ENCODE results near the gene MBNL1.
A peak's percentile ranks its signal among the peaks of the same experiment; 100 is the strongest.

MBNL1 gene

DNA sequence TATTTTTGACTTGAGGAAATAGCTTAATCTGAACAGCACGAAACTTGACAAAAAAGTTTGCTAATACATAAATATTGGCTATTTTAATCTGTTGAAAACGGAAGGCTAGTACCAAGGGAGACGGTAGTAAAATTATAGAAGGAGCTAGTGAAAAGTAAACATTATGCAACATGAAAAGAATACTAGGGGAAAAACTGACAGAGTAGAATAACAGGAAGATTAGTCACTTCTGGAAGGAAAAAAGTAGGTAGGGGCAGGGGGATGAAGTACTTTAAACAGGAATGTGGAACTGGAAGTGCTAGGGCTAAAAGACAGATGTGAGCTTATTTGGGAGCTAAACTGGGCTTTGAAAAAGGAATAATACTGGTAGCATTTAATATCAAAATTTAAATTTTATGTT is 60.1 kb downstream of the MBNL1 start:
- no peak for TF ChIP-seq EZH2 (IDR thresholded peaks at IDR 0.05; ENCODE audit: borderline replicate concordance, low read depth, low read length, severe bottlenecking)
- TF ChIP-seq, protein P1, sequence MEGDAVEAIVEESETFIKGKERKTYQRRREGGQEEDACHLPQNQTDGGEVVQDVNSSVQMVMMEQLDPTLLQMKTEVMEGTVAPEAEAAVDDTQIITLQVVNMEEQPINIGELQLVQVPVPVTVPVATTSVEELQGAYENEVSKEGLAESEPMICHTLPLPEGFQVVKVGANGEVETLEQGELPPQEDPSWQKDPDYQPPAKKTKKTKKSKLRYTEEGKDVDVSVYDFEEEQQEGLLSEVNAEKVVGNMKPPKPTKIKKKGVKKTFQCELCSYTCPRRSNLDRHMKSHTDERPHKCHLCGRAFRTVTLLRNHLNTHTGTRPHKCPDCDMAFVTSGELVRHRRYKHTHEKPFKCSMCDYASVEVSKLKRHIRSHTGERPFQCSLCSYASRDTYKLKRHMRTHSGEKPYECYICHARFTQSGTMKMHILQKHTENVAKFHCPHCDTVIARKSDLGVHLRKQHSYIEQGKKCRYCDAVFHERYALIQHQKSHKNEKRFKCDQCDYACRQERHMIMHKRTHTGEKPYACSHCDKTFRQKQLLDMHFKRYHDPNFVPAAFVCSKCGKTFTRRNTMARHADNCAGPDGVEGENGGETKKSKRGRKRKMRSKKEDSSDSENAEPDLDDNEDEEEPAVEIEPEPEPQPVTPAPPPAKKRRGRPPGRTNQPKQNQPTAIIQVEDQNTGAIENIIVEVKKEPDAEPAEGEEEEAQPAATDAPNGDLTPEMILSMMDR (IDR thresholded peaks at IDR 0.05; ENCODE audit: borderline replicate concordance, extremely low read depth, low read length, poor library complexity, severe bottlenecking): no peak
- Histone ChIP-seq H3K4me3 (ENCODE audit: low read depth in 1 of 2, low read length in 2 of 2) (no peak overlapping the region), H3K36me3 (ENCODE audit: insufficient read depth, low read length) (peaks cover 35% of the 10 kb centered on the region), H3K9me3 (ENCODE audit: insufficient read depth, low read length, severe bottlenecking) (no peaks in the 10 kb centered on the region), H3K79me2 (ENCODE audit: insufficient read depth, low read length) (peaks cover 99% of the 10 kb centered on the region), H2AFZ (ENCODE audit: low read depth, low read length) (no peak overlapping the region), H4K20me1 (ENCODE audit: insufficient read depth, low read length) (peaks cover 69% of the 10 kb centered on the region), H3K4me1 (ENCODE audit: insufficient read depth, low read length) (0 out of 2 replicates have a peak, but pooled peaks cover 4% of the 10 kb centered on the region), H3K9ac (ENCODE audit: low read depth, low read length) (no peak overlapping the region), H3K27ac (ENCODE audit: low read length) (no peak overlapping the region), H3K4me2 (ENCODE audit: insufficient read depth, low read length) (no peak overlapping the region), H3K27me3 (ENCODE audit: insufficient read depth, low read length, poor library complexity) (no peaks in the 10 kb centered on the region)
- ATAC-seq (ENCODE audit: insufficient read depth, low read depth) (no peak), DNase-seq (no peak)

DNA sequence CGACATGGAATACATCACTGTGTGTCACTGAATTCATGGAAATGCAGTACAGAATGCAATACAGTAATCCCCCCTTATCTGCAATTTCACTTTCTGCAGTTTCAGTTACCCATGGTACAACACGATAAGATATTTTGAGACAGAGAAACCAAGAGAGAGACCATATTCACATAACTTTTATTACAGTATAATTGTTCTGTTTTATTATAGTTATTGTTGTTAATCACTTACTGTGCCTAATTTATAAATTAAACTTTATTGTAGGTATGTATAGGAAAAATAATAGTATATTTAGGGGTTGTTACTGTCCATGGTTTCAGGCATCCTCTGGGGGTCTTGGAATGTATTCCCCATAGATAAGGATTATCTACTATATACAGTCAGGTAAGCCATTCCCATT is 61.8 kb downstream of the MBNL1 start:
- no peak overlapping the region for H3K4me3 ChIP-seq (ENCODE audit: low read depth in 1 of 2, low read length in 2 of 2)
- H3K79me2 ChIP-seq (ENCODE audit: insufficient read depth, low read length): peaks cover 99% of the 10 kb centered on the region
- DNase-seq: no peak
- H3K27ac ChIP-seq (ENCODE audit: low read length): no peak overlapping the region
- no peak overlapping the region for H3K9ac ChIP-seq (ENCODE audit: low read depth, low read length)
- TF ChIP-seq, protein P1 (IDR thresholded peaks at IDR 0.05; ENCODE audit: borderline replicate concordance, extremely low read depth, low read length, poor library complexity, severe bottlenecking): no peak
- no peak for TF ChIP-seq EZH2 (IDR thresholded peaks at IDR 0.05; ENCODE audit: borderline replicate concordance, low read depth, low read length, severe bottlenecking)
- no peak for ATAC-seq (ENCODE audit: insufficient read depth, low read depth)
- no peaks in the 10 kb centered on the region for H3K9me3 ChIP-seq (ENCODE audit: insufficient read depth, low read length, severe bottlenecking)
- peaks cover 36% of the 10 kb centered on the region for H3K36me3 ChIP-seq (ENCODE audit: insufficient read depth, low read length)
- no peak overlapping the region for H2AFZ ChIP-seq (ENCODE audit: low read depth, low read length)
- H3K4me2 ChIP-seq (ENCODE audit: insufficient read depth, low read length): no peak overlapping the region
- H3K4me1 ChIP-seq (ENCODE audit: insufficient read depth, low read length): 0 out of 2 replicates have a peak, but pooled peaks cover 6% of the 10 kb centered on the region
- no peaks in the 10 kb centered on the region for H3K27me3 ChIP-seq (ENCODE audit: insufficient read depth, low read length, poor library complexity)
- H4K20me1 ChIP-seq (ENCODE audit: insufficient read depth, low read length): peaks cover 66% of the 10 kb centered on the region

DNA sequence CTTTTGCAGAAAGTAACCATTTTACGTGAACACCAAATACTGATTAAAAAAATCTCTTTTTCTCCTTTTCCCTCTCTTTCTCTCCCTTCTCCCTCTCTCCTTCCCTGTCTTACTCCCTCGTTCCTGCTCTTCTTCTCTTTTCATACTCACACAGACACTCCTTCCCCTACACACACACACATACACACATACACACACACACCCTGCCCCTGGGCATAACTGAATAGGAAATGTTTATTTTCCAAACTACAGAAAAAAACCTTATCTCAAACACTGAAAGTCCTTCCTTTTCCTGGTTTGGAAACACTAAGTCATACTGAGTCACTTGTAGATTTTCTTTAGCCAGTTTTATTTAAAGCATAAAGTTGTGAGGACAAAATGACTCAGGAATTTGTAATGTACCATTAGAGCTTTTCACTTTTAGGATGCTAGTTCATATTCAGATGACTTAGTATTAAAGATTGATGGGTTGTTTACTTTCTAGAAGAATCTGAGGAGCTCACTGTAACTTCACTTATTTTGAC is 62.4 kb downstream of the MBNL1 start:
- peaks cover 67% of the 10 kb centered on the region for H4K20me1 ChIP-seq (ENCODE audit: insufficient read depth, low read length)

More for the DNA sequence above, 62.4 kb downstream of the MBNL1 start:
- no peak overlapping the region for H3K4me2 ChIP-seq (ENCODE audit: insufficient read depth, low read length)
- peaks cover 99% of the 10 kb centered on the region for H3K79me2 ChIP-seq (ENCODE audit: insufficient read depth, low read length)
- TF ChIP-seq, protein P1 (IDR thresholded peaks at IDR 0.05; ENCODE audit: borderline replicate concordance, extremely low read depth, low read length, poor library complexity, severe bottlenecking): no peak
- no peak for TF ChIP-seq EZH2 (IDR thresholded peaks at IDR 0.05; ENCODE audit: borderline replicate concordance, low read depth, low read length, severe bottlenecking)
- DNase-seq: no peak
- peak overlapping the region; percentile 25; the same call in 1 of the 2 replicates for H3K27ac ChIP-seq (ENCODE audit: low read length)
- H3K36me3 ChIP-seq (ENCODE audit: insufficient read depth, low read length): peaks cover 36% of the 10 kb centered on the region
- H3K9ac ChIP-seq (ENCODE audit: low read depth, low read length): no peak overlapping the region
- H3K4me1 ChIP-seq (ENCODE audit: insufficient read depth, low read length): 0 out of 2 replicates have a peak, but pooled peaks cover 6% of the 10 kb centered on the region
- ATAC-seq (ENCODE audit: insufficient read depth, low read depth): no peak
- H3K4me3 ChIP-seq (ENCODE audit: low read depth in 1 of 2, low read length in 2 of 2): no peak overlapping the region
- no peak overlapping the region for H2AFZ ChIP-seq (ENCODE audit: low read depth, low read length)
- H3K9me3 ChIP-seq (ENCODE audit: insufficient read depth, low read length, severe bottlenecking): no peaks in the 10 kb centered on the region
- no peaks in the 10 kb centered on the region for H3K27me3 ChIP-seq (ENCODE audit: insufficient read depth, low read length, poor library complexity)

Measured in DND-41 (cell line).